IMR-90 (cell line): ENCODE results near the gene PAX1. TPM values are rescaled to one million over a fixed set of nuclear protein-coding genes. Genes with fewer than 3 reads are reported as not detected.

Source experiments
- ATAC-seq: fragments of 200-7000 bp; cut with Tn5 transposase; 2 replicates; pipeline ENCODE4 v1.9.1; 2020; ENCODE audit warnings: low read depth, mild to moderate bottlenecking, moderate library complexity
- BruUV-seq: library from RNA; stranded (reverse); fragments of 400-500 nt; replicated peaks from 2 replicates; lab custom pipeline; 2021; lab: Mats Ljungman, UMichigan
- CTCF ChIA-PET: fragments of 300-600 bp; formaldehyde crosslinking; extraction: SDS; loops from one replicate; lab custom pipeline; 2021; ENCODE audit warnings: antibody characterized with exemption; lab: Yijun Ruan, JAX
- POLR2A ChIA-PET: fragments of 300-600 bp; sonication (Branson Sonifier 250); formaldehyde crosslinking; loops from one replicate; lab custom pipeline; 2022; ENCODE audit warnings: antibody characterized with exemption; ENCODE audit not compliant: unreplicated experiment; lab: Charles Lee
- DNase-seq: peaks from one replicate; pipeline ENCODE4 v3.0.0; 2013
- H2AFZ ChIP-seq: replicated peaks from 2 replicates; pipeline ENCODE3; 2013; ENCODE audit warnings: low read length, mild to moderate bottlenecking; ENCODE audit not compliant: poor library complexity
- H2AK5ac ChIP-seq: 2 replicates; pipeline ENCODE4 v1.6.1; 2013; ENCODE audit warnings: low read depth, low read length, inconsistent platforms
- H2AK9ac ChIP-seq: replicated peaks from 2 replicates; pipeline ENCODE3; 2013; ENCODE audit warnings: mild to moderate bottlenecking, low read depth, low read length, moderate library complexity; ENCODE audit not compliant: poor library complexity
- H2BK120ac ChIP-seq: 2 replicates; pipeline ENCODE4 v1.6.1; 2013; ENCODE audit warnings: low read depth, low read length, inconsistent platforms
- H2BK15ac ChIP-seq: 3 replicates; pipeline ENCODE4 v1.6.1; 2013; ENCODE audit warnings: low read depth, low read length, inconsistent platforms
- H2BK20ac ChIP-seq: 2 replicates; pipeline ENCODE4 v1.6.1; 2013; ENCODE audit warnings: low read depth, mild to moderate bottlenecking, inconsistent platforms, low read length, moderate library complexity
- H2BK5ac ChIP-seq: 2 replicates; pipeline ENCODE4 v1.6.1; 2013; ENCODE audit warnings: mild to moderate bottlenecking, low read depth, low read length, inconsistent platforms; ENCODE audit not compliant: poor library complexity, severe bottlenecking
- H3K14ac ChIP-seq: replicated peaks from 2 replicates; pipeline ENCODE4 v1.6.1; 2013; ENCODE audit warnings: low read depth, low read length, inconsistent platforms
- H3K18ac ChIP-seq: 2 replicates; pipeline ENCODE4 v1.6.1; 2013; ENCODE audit warnings: low read depth, low read length, control low read depth
- H3K23ac ChIP-seq: 2 replicates; pipeline ENCODE4 v1.6.1; 2013; ENCODE audit warnings: low read depth, low read length, inconsistent platforms
- H3K27ac ChIP-seq: 2 replicates; pipeline ENCODE4 v1.5.1; 2013; ENCODE audit warnings: mild to moderate bottlenecking, control low read depth, low read length; ENCODE audit not compliant: insufficient read depth
- H3K27me3 ChIP-seq: 2 replicates; pipeline ENCODE4 v1.6.1; 2013; ENCODE audit warnings: low read length; ENCODE audit not compliant: control insufficient read depth, insufficient read depth
- H3K36me3 ChIP-seq: 2 replicates; pipeline ENCODE4 v1.6.1; 2013; ENCODE audit warnings: low read length, mixed read lengths; ENCODE audit not compliant: control insufficient read depth, insufficient read depth
- H3K4ac ChIP-seq: 2 replicates; pipeline ENCODE4 v1.6.1; 2013; ENCODE audit warnings: low read depth, low read length, inconsistent platforms
- H3K4me1 ChIP-seq: 2 replicates; pipeline ENCODE4 v1.6.1; 2013; ENCODE audit warnings: low read length, mixed read lengths; ENCODE audit not compliant: control insufficient read depth, insufficient read depth
- H3K4me2 ChIP-seq: 2 replicates; pipeline ENCODE4 v1.6.1; 2013; ENCODE audit warnings: low read depth, mild to moderate bottlenecking, control low read depth, low read length, moderate library complexity
- H3K4me3 ChIP-seq: 2 replicates; pipeline ENCODE4 v1.5.1; 2013; ENCODE audit warnings: low read depth, mild to moderate bottlenecking, control low read depth, low read length, moderate library complexity; ENCODE audit not compliant: insufficient read depth
- H3K56ac ChIP-seq: 2 replicates; pipeline ENCODE4 v1.6.1; 2013; ENCODE audit warnings: low read length, inconsistent platforms; ENCODE audit not compliant: insufficient read depth; ENCODE audit errors: extremely low read depth
- H3K79me1 ChIP-seq, 2 experiments: 2 replicates each; pipeline ENCODE4 v1.6.1; 2013; ENCODE audit warnings: low read length in 2 of 2, inconsistent platforms in 1 of 2, low read depth in 1 of 2
- H3K9ac ChIP-seq: 2 replicates; pipeline ENCODE4 v1.6.1; 2013; ENCODE audit warnings: low read depth, low read length, control low read depth
- H3K9me1 ChIP-seq: 2 replicates; pipeline ENCODE4 v1.6.1; 2013; ENCODE audit warnings: low read length, inconsistent platforms; ENCODE audit not compliant: insufficient read depth
- H3K9me3 ChIP-seq: 2 replicates; pipeline ENCODE4 v1.6.1; 2013; ENCODE audit warnings: low read length; ENCODE audit not compliant: control insufficient read depth, insufficient read depth
- H4K20me1 ChIP-seq: 2 replicates; pipeline ENCODE4 v1.6.1; 2013; ENCODE audit warnings: low read length, inconsistent platforms; ENCODE audit not compliant: insufficient read depth
- H4K5ac ChIP-seq: 2 replicates; pipeline ENCODE4 v1.6.1; 2013; ENCODE audit warnings: mild to moderate bottlenecking, low read depth, low read length, control low read depth
- H4K8ac ChIP-seq, 2 experiments: 2 replicates each; pipeline ENCODE4 v1.6.1; 2013; ENCODE audit warnings: low read depth in 2 of 2, low read length in 2 of 2, control low read depth in 1 of 2, inconsistent platforms in 1 of 2
- H4K91ac ChIP-seq: 2 replicates; pipeline ENCODE4 v1.6.1; 2013; ENCODE audit warnings: low read depth, low read length, inconsistent platforms; ENCODE audit not compliant: insufficient read depth
- BHLHE40 ChIP-seq: fragments of 150-350 bp; IDR thresholded peaks from 2 replicates; pipeline ENCODE4 v1.6.1; 2016; ENCODE audit warnings: mild to moderate bottlenecking, low read depth, low read length
- CEBPB ChIP-seq: IDR thresholded peaks from 2 replicates; pipeline ENCODE4 v1.6.1; 2012; ENCODE audit warnings: low read depth, low read length, improper control_type of control experiment
- CHD1 ChIP-seq: IDR thresholded peaks from 2 replicates; pipeline ENCODE4 v1.6.1; 2012; ENCODE audit warnings: low read depth, low read length, improper control_type of control experiment
- CTCF ChIP-seq: conservative IDR thresholded peaks from 2 replicates; pipeline ENCODE4 v1.5.1; 2012; ENCODE audit warnings: mild to moderate bottlenecking, low read depth, low read length, improper control_type of control experiment
- FOS ChIP-seq: fragments of 150-350 bp; IDR thresholded peaks from 2 replicates; pipeline ENCODE4 v1.6.1; 2016; ENCODE audit warnings: low read depth, low read length
- MAFK ChIP-seq: IDR thresholded peaks from 2 replicates; pipeline ENCODE4 v1.6.1; 2012; ENCODE audit warnings: low read depth, low read length, improper control_type of control experiment
- MAZ ChIP-seq: IDR thresholded peaks from 2 replicates; pipeline ENCODE4 v1.6.1; 2012; ENCODE audit warnings: low read depth, mild to moderate bottlenecking, low read length, improper control_type of control experiment, moderate library complexity, borderline replicate concordance
- MXI1 ChIP-seq: IDR thresholded peaks from 2 replicates; pipeline ENCODE4 v1.6.1; 2012; ENCODE audit warnings: low read depth, mild to moderate bottlenecking, low read length, moderate library complexity, borderline replicate concordance
- NFE2L2 ChIP-seq: fragments of 150-350 bp; IDR thresholded peaks from 2 replicates; pipeline ENCODE4 v1.6.1; 2016; ENCODE audit warnings: low read depth, mild to moderate bottlenecking, low read length
- POLR2A ChIP-seq: IDR thresholded peaks from 2 replicates; pipeline ENCODE4 v1.6.1; 2012; ENCODE audit warnings: mild to moderate bottlenecking, low read depth, low read length
- RAD21 ChIP-seq: IDR thresholded peaks from 2 replicates; pipeline ENCODE4 v1.6.1; 2012; ENCODE audit warnings: low read length, improper control_type of control experiment
- RCOR1 ChIP-seq: IDR thresholded peaks from 2 replicates; pipeline ENCODE4 v1.6.1; 2012; ENCODE audit warnings: mild to moderate bottlenecking, low read length, improper control_type of control experiment; ENCODE audit not compliant: insufficient replicate concordance
- RFX5 ChIP-seq: IDR thresholded peaks from 2 replicates; pipeline ENCODE4 v1.8.0; 2012; ENCODE audit warnings: low read depth, mild to moderate bottlenecking, low read length, moderate library complexity
- SMC3 ChIP-seq: fragments of 150-350 bp; IDR thresholded peaks from 2 replicates; pipeline ENCODE4 v1.6.1; 2016; ENCODE audit warnings: low read depth, mild to moderate bottlenecking, antibody characterized with exemption, low read length, moderate library complexity
- WGBS, 2 experiments: methylation state at CpG; one replicate each; pipeline versions ENCODE4 v1.1.5 to v1.1.7; 2013; ENCODE audit warnings: missing lambda C conversion rate in 2 of 2; ENCODE audit not compliant: insufficient read length in 1 of 2; ENCODE audit errors: extremely low coverage in 2 of 2; 5-methylcytosine and 5-hydroxymethylcytosine counted together
- dilution Hi-C: fragments of 300-500 bp; cut with HindIII; formaldehyde crosslinking; loops from one replicate; pipeline ENCODE4 v1.14.3; 2018; ENCODE audit warnings: low sequenced_read_pairs; ENCODE audit not compliant: unreplicated experiment
- in situ Hi-C: fragments of 300-500 bp; cut with MboI; formaldehyde crosslinking; loops from 3 replicates; pipeline ENCODE4 v1.14.3; 2019; ENCODE audit warnings: low sequenced_read_pairs, inconsistent platforms, mixed read lengths
- intact Hi-C: fragments of 100-400 bp; cut with micrococcal nuclease; formaldehyde crosslinking; loops from 2 replicates; pipeline ENCODE4 v1.10.0; 2022
- polyA plus RNA-seq, 3 experiments: library from polyadenylated mRNA; depleted of rRNA; stranded (reverse); fragments of >200 nt; gene quantifications; 2 replicates each; pipeline ENCODE4 v1.2.3, GENCODE V29; 2012; ENCODE audit warnings: low replicate concordance in 1 of 3
- total RNA-seq: library from RNA; depleted of rRNA; stranded (reverse); fragments of >200 nt; gene quantifications from 2 replicates; pipeline ENCODE4 v1.2.3, GENCODE V29; 2012
- TF ChIP-seq, protein P1 (sequence below): fragments of 150-350 bp; IDR thresholded peaks from 2 replicates; pipeline ENCODE4 v1.6.1; 2017; ENCODE audit warnings: mild to moderate bottlenecking, antibody characterized with exemption, low read length, low read depth
- TF ChIP-seq, protein P2 (sequence below): fragments of 150-350 bp; IDR thresholded peaks from 2 replicates; pipeline ENCODE4 v1.6.1; 2016; ENCODE audit warnings: low read depth, mild to moderate bottlenecking, low read length, moderate library complexity, borderline replicate concordance

Gene PAX1
- total and polyA plus RNA-seq, 2 of the 4 experiments (the other 2 are of a cell fraction): not detected

- Histone ChIP-seq H4K91ac (no peak overlapping the region), H2BK5ac (no peak overlapping the region), H3K4me2 (no peak overlapping the region), H2BK15ac (no peak overlapping the region), H2BK120ac (no peak overlapping the region), H3K9me3 (peaks cover 22% of the 10 kb centered on the region), H3K23ac (no peak overlapping the region), H3K56ac (no peak overlapping the region), H2AK9ac (no peak overlapping the region), H3K9me1 (no peaks in the 10 kb centered on the region), H3K9ac (no peak overlapping the region), H3K4ac (no peak overlapping the region), H4K8ac (no peak overlapping the region), H3K14ac (no peak overlapping the region), H3K18ac (no peak overlapping the region), H2AK5ac (no peak overlapping the region), H2AFZ (no peak overlapping the region), H4K5ac (no peak overlapping the region), H3K27me3 (no peaks in the 10 kb centered on the region), H3K27ac (no peak overlapping the region), H3K4me3 (no peak overlapping the region), H2BK20ac (no peak overlapping the region), H3K36me3 (no peaks in the 10 kb centered on the region), H3K4me1 (no peaks in the 10 kb centered on the region), H4K20me1 (no peaks in the 10 kb centered on the region), H3K79me1 (no peaks in the 10 kb centered on the region)
- no peak for TF ChIP-seq RCOR1
- no peak for TF ChIP-seq RAD21
- no peak for TF ChIP-seq POLR2A
- TF ChIP-seq, protein P1, sequence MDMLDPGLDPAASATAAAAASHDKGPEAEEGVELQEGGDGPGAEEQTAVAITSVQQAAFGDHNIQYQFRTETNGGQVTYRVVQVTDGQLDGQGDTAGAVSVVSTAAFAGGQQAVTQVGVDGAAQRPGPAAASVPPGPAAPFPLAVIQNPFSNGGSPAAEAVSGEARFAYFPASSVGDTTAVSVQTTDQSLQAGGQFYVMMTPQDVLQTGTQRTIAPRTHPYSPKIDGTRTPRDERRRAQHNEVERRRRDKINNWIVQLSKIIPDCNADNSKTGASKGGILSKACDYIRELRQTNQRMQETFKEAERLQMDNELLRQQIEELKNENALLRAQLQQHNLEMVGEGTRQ: no peak
- no peak for TF ChIP-seq NFE2L2
- no peak for TF ChIP-seq MAFK
- TF ChIP-seq MXI1: no peak
- no peak for TF ChIP-seq BHLHE40
- no peak for TF ChIP-seq SMC3
- TF ChIP-seq RFX5: no peak
- no peak for TF ChIP-seq MAZ
- TF ChIP-seq CTCF: no peak
- TF ChIP-seq, protein P2, sequence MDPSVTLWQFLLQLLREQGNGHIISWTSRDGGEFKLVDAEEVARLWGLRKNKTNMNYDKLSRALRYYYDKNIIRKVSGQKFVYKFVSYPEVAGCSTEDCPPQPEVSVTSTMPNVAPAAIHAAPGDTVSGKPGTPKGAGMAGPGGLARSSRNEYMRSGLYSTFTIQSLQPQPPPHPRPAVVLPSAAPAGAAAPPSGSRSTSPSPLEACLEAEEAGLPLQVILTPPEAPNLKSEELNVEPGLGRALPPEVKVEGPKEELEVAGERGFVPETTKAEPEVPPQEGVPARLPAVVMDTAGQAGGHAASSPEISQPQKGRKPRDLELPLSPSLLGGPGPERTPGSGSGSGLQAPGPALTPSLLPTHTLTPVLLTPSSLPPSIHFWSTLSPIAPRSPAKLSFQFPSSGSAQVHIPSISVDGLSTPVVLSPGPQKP: no peak
- no peak for TF ChIP-seq CEBPB
- no peak for TF ChIP-seq FOS
- TF ChIP-seq CHD1: no peak
- CTCF ChIA-PET: no interaction called here
- ATAC-seq: no peak
- POLR2A ChIA-PET: no interaction called here
- DNase-seq: no peak
- WGBS, 2 experiments: 40% methylated on average over 1 of the region's 10 CpGs; no CpG with 5 or more reads in 1 of the 2 experiments
- in situ Hi-C loops (no loop called here), dilution Hi-C loops (no loop called here), intact Hi-C loops (no loop called here)
- BruUV-seq: no TSS peak
These were observed 61.8 kb downstream of the PAX1 start for GRCh38 chr20:21767200-21767738.
